ENCODE results near the gene GP1BA. TPM values are rescaled to one million over a fixed set of nuclear protein-coding genes. Genes with fewer than 3 reads are reported as not detected.

Gene GP1BA
- total RNA-seq, 4 donors from 2014 or later, result not detected

GRCh38 chr17:4955091-4955490 is 23.0 kb downstream of the GP1BA start:
- intact Hi-C loops (cut with DNase I; ENCODE audit: low total_unique reads), result no loop called here
- no peak for TF ChIP-seq POLR2A (IDR thresholded peaks at IDR 0.05)
- no peak for TF ChIP-seq CTCF (IDR thresholded peaks at IDR 0.05)
- no peak for DNase-seq (ENCODE audit: low spot score in 2 of 2)
- 96 to 98% methylated on average over 8 of the region's 8 CpGs for WGBS, 2 donors
- no peak overlapping the region for H3K4me3 ChIP-seq (ENCODE audit: low read depth, poor library complexity, severe bottlenecking)

DNA sequence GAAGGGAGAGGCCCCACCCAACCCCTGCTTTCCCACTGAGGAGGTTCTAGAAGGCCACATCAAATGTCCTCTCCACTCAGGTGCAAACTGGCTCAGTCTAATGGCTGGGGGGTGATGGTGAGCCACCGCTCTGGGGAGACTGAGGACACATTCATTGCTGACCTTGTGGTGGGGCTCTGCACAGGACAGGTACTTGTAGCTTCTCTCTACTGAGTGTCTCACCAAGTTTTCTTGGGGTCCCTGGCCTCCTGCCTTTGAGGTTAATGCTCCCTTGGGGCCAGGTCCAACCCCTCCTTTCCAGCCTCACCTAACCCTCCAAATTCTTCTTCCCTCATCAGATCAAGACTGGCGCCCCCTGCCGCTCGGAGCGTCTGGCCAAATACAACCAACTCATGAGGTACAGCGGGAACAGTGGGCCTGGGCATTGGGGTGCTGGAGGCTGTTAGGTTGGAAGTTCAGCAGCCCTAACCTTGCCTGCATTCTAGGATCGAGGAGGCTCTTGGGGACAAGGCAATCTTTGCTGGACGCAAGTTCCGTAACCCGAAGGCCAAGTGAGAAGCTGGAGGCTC is 24.5 kb downstream of the GP1BA start:
- intact Hi-C loops (cut with DNase I; ENCODE audit: low total_unique reads), result no loop called here
- DNase-seq (ENCODE audit: low spot score in 2 of 2), result peak in 1 of 2 donors; percentile 86
- TF ChIP-seq POLR2A (IDR thresholded peaks at IDR 0.05) (no peak), CTCF (IDR thresholded peaks at IDR 0.05) (no peak)
- no peak overlapping the region for H3K4me3 ChIP-seq (ENCODE audit: low read depth, poor library complexity, severe bottlenecking)
- WGBS, 2 donors, result 77 to 82% methylated on average over 10 of the region's 10 CpGs

- TF ChIP-seq POLR2A (IDR thresholded peaks at IDR 0.05), result no peak
- no peak for TF ChIP-seq CTCF (IDR thresholded peaks at IDR 0.05)
- intact Hi-C loops (cut with DNase I; ENCODE audit: low total_unique reads), result no loop called here
- no peak overlapping the region for H3K4me3 ChIP-seq (ENCODE audit: low read depth, poor library complexity, severe bottlenecking)
- DNase-seq (ENCODE audit: low spot score in 2 of 2), result no peak
- WGBS, 2 donors, result 61 to 67% methylated on average over 3 of the region's 3 CpGs
These were observed 26.0 kb downstream of the GP1BA start for GRCh38 chr17:4958102-4958501.

GRCh38 chr17:4959261-4959965 is 27.3 kb downstream of the GP1BA start:
- intact Hi-C loops (cut with DNase I; ENCODE audit: low total_unique reads), result no loop called here
- TF ChIP-seq CTCF (IDR thresholded peaks at IDR 0.05) (no peak), POLR2A (IDR thresholded peaks at IDR 0.05) (no peak)
- 83 to 86% methylated on average over 18 of the region's 18 CpGs for WGBS, 2 donors
- DNase-seq (ENCODE audit: low spot score in 2 of 2), result no peak
- H3K4me3 ChIP-seq (ENCODE audit: low read depth, poor library complexity, severe bottlenecking), result no peak overlapping the region

- intact Hi-C loops (cut with DNase I; ENCODE audit: low total_unique reads), result no loop called here
- TF ChIP-seq CTCF (IDR thresholded peaks at IDR 0.05) (no peak), POLR2A (IDR thresholded peaks at IDR 0.05) (no peak)
- H3K4me3 ChIP-seq (ENCODE audit: low read depth, poor library complexity, severe bottlenecking), result no peak overlapping the region
- 90% methylated on average over 9 of the region's 9 CpGs for WGBS, 2 donors
- DNase-seq (ENCODE audit: low spot score in 2 of 2), result no peak
These were observed 28.3 kb downstream of the GP1BA start for GRCh38 chr17:4960279-4960922.
